Testis (tissue), 3 donors: ENCODE measurements around the gene CMTM6. TPM values are rescaled to one million over a fixed set of nuclear protein-coding genes. Genes with fewer than 3 reads are reported as not detected.
A peak's percentile ranks its signal among the peaks of the same experiment; 100 is the strongest.
"Not testable (repeated sequence)": the region's sequence is repeated elsewhere in the genome, so short reads cannot be mapped to it uniquely, and the experiment has no call there.

Source experiments
- DNase-seq: peaks from one replicate; pipeline ENCODE4 v3.0.0-alpha.2; 2019
- H3K27ac ChIP-seq, 2 donors: fragments of 200-600 bp; sonication (generic); one replicate each; pipeline ENCODE4 v1.5.1; 2019
- H3K27me3 ChIP-seq: fragments of 200-600 bp; sonication (generic); one replicate; pipeline ENCODE4 v1.5.1; 2019
- H3K36me3 ChIP-seq: fragments of 200-600 bp; sonication (generic); one replicate; pipeline ENCODE4 v1.5.1; 2017; ENCODE audit warnings: low read depth; ENCODE audit errors: missing control alignments
- H3K4me1 ChIP-seq: fragments of 200-600 bp; sonication (generic); one replicate; pipeline ENCODE4 v1.5.1; 2019
- H3K4me3 ChIP-seq, 2 donors: fragments of 200-600 bp; sonication (generic); one replicate each; pipeline ENCODE4 v1.5.1; 2017 to 2019
- H3K9me3 ChIP-seq: fragments of 200-600 bp; sonication (generic); one replicate; pipeline ENCODE4 v1.5.1; 2017
- POLR2A ChIP-seq: fragments of 450-650 bp; IDR thresholded peaks from one replicate; pipeline ENCODE4 v1.6.1; 2017; ENCODE audit warnings: antibody characterized with exemption, mild to moderate bottlenecking, moderate library complexity
- WGBS, 2 donors: methylation state at CpG; one replicate each; pipeline ENCODE4 v1.1.5; 2018; 5-methylcytosine and 5-hydroxymethylcytosine counted together
- intact Hi-C: fragments of 100-400 bp; cut with DNase I; formaldehyde crosslinking; loops from one replicate; pipeline ENCODE4 v1.15.1; 2023; ENCODE audit warnings: low total_unique reads
- polyA plus RNA-seq: library from polyadenylated mRNA; stranded (reverse); fragments of 350-450 nt; fragmentation: Illumina TruSeq; extraction: RNeasy Lipid Tissue Mini Kit (QIAGEN cat#74804); gene quantifications from one replicate; pipeline ENCODE4 v1.2.3, GENCODE V29; 2014; ENCODE audit warnings: low read depth, low replicate concordance; ENCODE audit not compliant: insufficient read depth
- total RNA-seq, 2 donors: library from RNA; depleted of rRNA; stranded (reverse); fragments of >200 nt; gene quantifications; one replicate each; pipeline ENCODE4 v1.2.3, GENCODE V29; 2016
- TF ChIP-seq, protein P1 (sequence below), 3 experiments: fragments of 450-650 bp in 2 of 3; fragments of 200-600 bp in 1 of 3; sonication (generic) in 1 of 3; IDR thresholded peaks; one replicate each; pipeline ENCODE4 v1.5.1; 2016 to 2019; ENCODE audit warnings: antibody characterized with exemption in 3 of 3, mild to moderate bottlenecking in 2 of 3, moderate library complexity in 1 of 3

CMTM6 gene
- total and polyA plus RNA-seq, 3 donors from 2014 or later, result 66.2 to 199 (median 154) TPM

DNA sequence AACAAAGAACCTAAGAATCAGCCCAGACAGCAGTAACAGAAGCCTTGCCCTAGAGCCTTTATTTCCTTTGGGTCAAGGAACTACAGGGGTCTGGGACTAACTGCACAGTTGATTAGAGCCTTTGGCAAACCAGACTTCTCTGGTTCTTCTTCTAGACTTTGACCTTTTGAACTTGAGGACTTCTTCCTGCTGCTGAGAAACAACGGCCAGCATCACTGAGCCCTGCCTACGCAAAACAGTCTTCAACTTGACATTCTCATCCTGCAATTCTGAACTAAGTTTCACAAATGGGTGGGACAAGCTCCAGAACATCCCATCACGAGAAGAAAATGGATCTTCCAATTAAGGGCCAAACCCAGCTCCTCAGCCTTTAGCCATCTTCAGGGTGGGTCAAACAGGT, 31.4 kb downstream of the CMTM6 start:
- Histone ChIP-seq H3K27ac (no peak overlapping the region), H3K9me3 (no peaks in the 10 kb centered on the region), H3K36me3 (no peaks in the 10 kb centered on the region), H3K27me3 (no peaks in the 10 kb centered on the region), H3K4me3 (no peak overlapping the region), H3K4me1 (peaks cover 10% of the 10 kb centered on the region)
- TF ChIP-seq, protein P1, sequence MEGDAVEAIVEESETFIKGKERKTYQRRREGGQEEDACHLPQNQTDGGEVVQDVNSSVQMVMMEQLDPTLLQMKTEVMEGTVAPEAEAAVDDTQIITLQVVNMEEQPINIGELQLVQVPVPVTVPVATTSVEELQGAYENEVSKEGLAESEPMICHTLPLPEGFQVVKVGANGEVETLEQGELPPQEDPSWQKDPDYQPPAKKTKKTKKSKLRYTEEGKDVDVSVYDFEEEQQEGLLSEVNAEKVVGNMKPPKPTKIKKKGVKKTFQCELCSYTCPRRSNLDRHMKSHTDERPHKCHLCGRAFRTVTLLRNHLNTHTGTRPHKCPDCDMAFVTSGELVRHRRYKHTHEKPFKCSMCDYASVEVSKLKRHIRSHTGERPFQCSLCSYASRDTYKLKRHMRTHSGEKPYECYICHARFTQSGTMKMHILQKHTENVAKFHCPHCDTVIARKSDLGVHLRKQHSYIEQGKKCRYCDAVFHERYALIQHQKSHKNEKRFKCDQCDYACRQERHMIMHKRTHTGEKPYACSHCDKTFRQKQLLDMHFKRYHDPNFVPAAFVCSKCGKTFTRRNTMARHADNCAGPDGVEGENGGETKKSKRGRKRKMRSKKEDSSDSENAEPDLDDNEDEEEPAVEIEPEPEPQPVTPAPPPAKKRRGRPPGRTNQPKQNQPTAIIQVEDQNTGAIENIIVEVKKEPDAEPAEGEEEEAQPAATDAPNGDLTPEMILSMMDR (IDR thresholded peaks at IDR 0.05), result no peak
- TF ChIP-seq POLR2A, result no peak
- WGBS, 2 donors, result 86 to 91% methylated on average over 3 of the region's 3 CpGs
- no peak for DNase-seq
- intact Hi-C loops, result no loop called here

DNA sequence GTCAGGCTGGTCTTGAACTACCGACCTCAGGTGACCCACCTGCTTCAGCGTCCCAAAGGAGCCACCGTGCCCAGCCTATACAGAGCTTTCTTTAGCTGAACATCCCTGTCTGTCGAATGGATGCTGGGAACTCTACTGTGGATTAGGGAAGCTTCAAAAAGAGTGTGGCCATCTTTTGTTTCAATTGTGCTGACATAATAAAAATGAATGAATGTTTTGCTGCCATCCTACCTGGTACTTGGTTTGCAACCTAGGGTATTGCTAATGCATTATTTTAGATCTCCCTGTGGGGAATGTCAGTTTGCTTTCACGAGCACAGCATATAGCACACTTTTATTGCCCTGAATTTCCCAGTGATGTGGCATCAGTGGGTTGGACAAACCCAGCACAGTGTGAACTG, 32.3 kb downstream of the CMTM6 start:
- Histone ChIP-seq H3K36me3 (no peaks in the 10 kb centered on the region), H3K4me3 (no peak overlapping the region), H3K9me3 (no peaks in the 10 kb centered on the region), H3K27ac (no peak overlapping the region), H3K4me1 (peaks cover 10% of the 10 kb centered on the region), H3K27me3 (no peaks in the 10 kb centered on the region)
- intact Hi-C loops, result no loop called here
- no peak for DNase-seq
- TF ChIP-seq, protein P1 (IDR thresholded peaks at IDR 0.05), result no peak
- no peak for TF ChIP-seq POLR2A
- 90 to 91% methylated on average over 5 of the region's 5 CpGs for WGBS, 2 donors

DNA sequence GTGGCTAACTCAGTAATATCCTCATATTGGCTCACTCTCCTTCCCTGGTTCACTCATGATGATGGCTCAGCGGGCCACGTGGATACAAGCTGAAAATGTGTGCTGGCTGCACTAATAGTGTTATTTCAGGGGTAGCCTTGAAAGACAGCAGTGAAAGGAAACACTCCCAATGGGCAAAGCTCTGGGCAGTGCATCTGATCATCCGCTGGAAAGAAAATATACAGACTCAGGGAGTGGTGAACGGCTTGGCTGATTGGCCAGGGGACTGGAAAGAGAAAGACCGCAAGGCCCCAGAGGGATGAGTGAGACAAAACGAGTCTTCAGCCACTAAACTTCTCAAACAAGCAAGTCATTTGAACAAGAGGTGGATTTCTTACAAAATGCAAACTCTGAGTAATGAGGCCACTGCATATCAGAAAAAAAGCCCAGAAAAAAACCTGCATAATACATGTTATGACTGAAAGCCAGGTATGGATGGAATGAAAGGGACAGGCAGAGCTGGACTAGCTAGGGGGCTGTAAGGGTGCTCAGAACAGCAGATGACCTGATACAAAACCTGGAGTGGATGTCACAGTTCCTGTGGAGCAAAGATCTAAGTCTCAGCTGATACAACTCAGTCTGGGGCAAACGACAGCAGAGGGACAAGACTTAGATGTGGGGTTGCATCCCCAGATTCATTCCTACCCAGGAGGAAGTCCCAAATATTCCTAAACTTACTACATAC, 33.3 kb downstream of the CMTM6 start:
- 83% methylated on average over 7 of the region's 7 CpGs for WGBS, 2 donors
- no peak for DNase-seq
- intact Hi-C loops, result loop anchor here (10.0 kb wide), 1 partner anchor 95 kb away; no protein-coding TSS in a partner anchor
- Histone ChIP-seq H3K27ac (no peak overlapping the region), H3K36me3 (no peaks in the 10 kb centered on the region), H3K4me3 (no peak overlapping the region), H3K9me3 (no peaks in the 10 kb centered on the region), H3K27me3 (no peaks in the 10 kb centered on the region), H3K4me1 (peaks cover 10% of the 10 kb centered on the region)
- no peak for TF ChIP-seq POLR2A
- TF ChIP-seq, protein P1 (IDR thresholded peaks at IDR 0.05), result no peak

DNA sequence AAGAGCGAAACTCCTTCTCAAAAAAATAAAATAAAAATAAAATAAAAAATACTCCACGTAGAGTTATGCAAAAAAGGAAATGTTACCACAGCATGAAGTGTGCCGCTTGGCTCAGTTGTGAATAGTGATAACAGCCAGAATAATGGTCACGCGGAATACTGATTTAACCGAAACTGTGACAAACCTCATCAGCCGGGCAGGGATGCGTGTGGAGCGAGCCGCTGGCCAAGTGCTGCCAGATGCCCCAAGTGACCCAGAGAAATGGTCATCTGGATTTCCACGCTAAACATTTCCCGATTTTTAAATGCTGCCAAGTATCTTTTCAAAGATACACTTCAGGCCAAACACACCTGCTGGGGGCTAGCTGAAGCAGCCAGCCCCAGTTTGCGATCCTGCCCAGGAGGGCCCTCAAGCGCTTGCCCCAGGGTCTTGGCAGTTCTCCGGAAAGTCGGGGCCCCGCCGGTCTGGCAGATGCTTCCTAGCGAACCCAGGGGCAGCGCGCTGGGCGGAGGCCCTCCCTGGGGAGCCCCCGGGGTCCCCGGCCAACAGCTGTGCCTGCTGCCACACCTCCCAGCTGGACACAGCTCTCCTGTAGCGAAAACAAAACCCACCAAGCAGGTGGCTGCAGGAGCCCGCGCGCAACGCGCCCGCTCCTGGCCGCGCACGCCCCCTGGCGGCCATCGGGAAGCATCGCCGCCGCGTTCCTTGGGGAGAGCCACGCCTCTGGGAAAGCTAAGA, 35.1 kb downstream of the CMTM6 start:
- no peak overlapping the region for H3K27ac ChIP-seq
- no peak for TF ChIP-seq POLR2A
- TF ChIP-seq, protein P1 (IDR thresholded peaks at IDR 0.05), result peak; percentile 94 to 98 (median 94)

DNA sequence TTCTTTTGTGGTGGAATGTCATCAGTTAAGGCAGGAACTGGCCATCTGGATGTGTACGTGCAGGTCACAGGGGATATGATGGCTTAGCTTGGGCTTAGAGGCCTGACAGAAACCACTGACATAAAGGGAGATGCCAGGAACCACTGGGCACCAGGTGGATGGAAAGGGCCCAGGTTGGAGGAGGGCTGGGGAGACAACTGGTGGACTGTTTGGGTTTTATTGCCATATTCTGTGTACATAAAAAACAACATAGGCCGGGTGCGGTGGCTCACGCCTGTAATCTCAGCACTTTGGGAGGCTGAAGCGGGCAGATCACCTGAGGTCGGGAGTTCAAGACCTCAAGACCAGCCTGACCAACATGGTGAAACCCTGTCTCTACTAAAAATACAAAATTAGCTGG, 35.8 kb downstream of the CMTM6 start:
- WGBS, 2 donors, result 85 to 92% methylated on average over 6 of the region's 6 CpGs
- H3K27ac ChIP-seq, DNase-seq, H3K9me3 ChIP-seq, H3K4me3 ChIP-seq, H3K36me3 ChIP-seq, H3K27me3 ChIP-seq: not testable (repeated sequence)
- intact Hi-C loops, result loop anchor here (10.0 kb wide), 1 partner anchor 92 kb away; no protein-coding TSS in a partner anchor
- H3K4me1 ChIP-seq, result peaks cover 10% of the 10 kb centered on the region

More for the DNA sequence above, 35.1 kb downstream of the CMTM6 start:
- Histone ChIP-seq H3K27me3 (no peaks in the 10 kb centered on the region), H3K9me3 (no peaks in the 10 kb centered on the region), H3K4me1 (peaks cover 10% of the 10 kb centered on the region), H3K4me3 (peak overlapping the region in 1 of 2 donors; percentile 5), H3K36me3 (no peaks in the 10 kb centered on the region)
- peak; percentile 73 for DNase-seq
- intact Hi-C loops, result loop anchor here (10.0 kb wide), 1 partner anchor 93 kb away; no protein-coding TSS in a partner anchor
- WGBS, 2 donors, result 33 to 42% methylated on average over 24 to 41 of the region's 41 CpGs

DNA sequence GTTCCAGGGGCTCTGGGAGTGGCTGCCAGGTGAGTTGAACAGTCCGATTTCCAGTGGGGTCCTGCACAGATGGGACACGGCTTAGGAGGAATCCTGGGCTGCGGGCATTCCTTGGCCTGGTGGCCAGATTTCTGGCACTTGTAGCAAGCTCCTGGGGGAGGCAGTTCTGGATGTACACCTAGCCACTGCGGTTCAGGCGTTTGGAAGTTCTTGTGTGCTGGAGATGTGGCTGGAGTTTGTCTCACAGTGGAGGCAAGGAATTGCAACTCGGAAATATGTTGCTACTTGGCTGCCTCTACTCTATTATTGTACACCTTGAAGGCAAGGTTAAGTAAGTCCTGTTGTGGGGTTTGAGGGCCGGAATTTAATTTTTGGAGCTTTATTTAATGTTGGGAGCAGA, 37.9 kb downstream of the CMTM6 start:
- H3K27me3 ChIP-seq, H3K4me3 ChIP-seq, DNase-seq, H3K36me3 ChIP-seq, H3K4me1 ChIP-seq, H3K27ac ChIP-seq, H3K9me3 ChIP-seq: not testable (repeated sequence)
- intact Hi-C loops, result loop anchor here (10.0 kb wide), 1 partner anchor 90 kb away; no protein-coding TSS in a partner anchor
- 89 to 91% methylated on average over 4 to 7 of the region's 7 CpGs for WGBS, 2 donors

DNA sequence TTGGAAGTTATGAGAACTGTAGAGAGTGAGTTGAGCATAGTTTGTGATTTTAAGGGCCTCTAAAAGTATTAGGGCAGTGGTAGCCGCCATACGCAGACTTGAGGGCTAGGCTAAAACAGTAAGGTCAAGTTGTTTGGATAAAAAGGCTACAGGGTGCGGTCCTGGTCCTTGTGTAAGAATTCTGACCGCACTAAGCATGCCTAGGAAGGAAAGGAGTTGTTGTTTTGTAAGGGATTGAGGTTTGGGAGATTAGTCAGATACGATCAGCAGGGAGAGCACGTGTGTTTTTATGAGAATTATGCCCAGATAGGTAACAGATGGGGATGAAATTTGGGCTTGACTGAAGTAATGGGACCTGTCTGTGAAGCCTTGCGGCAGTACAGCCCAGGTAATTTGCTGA, 39.2 kb downstream of the CMTM6 start:
- intact Hi-C loops, result loop anchor here (10.0 kb wide), 1 partner anchor 89 kb away; no protein-coding TSS in a partner anchor

More for the DNA sequence above, 39.2 kb downstream of the CMTM6 start:
- H3K27me3 ChIP-seq, H3K4me1 ChIP-seq, H3K9me3 ChIP-seq, H3K4me3 ChIP-seq, H3K36me3 ChIP-seq, DNase-seq, H3K27ac ChIP-seq: not testable (repeated sequence)
- 93 to 94% methylated on average over 7 of the region's 7 CpGs for WGBS, 2 donors
